ENCODE results near the gene PCGF3.

The PCGF3 gene

DNA sequence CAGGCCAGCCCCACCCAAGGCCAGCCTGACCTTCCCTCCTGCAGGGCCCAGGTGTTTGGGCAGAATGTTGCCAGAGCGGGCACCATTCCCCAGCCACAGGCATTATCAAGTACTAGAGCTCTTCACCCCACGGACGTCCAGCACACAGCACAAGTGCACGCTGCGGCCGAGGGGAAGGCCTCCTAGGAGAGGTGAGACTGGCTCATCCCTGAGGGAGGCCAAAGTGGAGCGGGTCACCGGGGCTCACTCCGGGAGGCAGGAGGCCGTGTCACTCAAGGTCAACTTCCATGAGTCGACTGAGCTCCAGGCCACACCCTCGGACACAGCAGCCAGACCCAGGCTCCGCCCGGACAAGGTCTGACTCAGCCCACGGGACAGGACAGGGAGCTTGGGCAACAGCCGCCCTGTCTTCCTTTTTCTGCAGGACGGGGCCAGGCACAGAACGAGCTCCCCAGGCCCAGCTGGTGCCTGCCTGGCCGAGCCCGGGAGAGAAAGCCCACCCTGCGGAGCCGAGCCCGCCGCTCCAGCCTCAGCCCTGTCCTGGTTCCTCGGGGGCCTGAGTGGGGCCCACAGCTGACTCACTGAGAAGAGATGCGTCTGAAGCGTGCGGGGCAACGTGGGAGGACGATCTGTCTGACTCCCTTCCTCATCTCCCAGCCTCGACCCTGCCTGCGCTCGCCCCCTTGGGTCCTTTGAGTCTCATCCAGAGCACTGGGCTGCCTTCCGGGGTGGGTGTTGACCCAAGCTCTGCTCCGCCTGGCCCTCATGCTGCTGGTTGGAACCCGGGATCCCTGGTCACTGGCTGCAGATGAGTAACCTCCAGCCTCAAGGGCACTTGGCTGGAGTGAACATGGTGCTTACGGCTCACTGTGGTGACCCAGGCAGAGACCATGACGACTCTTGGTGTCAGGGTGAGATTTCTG is 18.3 kb upstream of the PCGF3 start:
- Histone ChIP-seq H3K36me3 (replicated peaks; ENCODE audit: low read depth, low read length) (no peaks in the 10 kb centered on the region), H4K20me1 (ENCODE audit: insufficient read depth, low read length) (no peaks in the 10 kb centered on the region), H3K9me3 (ENCODE audit: insufficient read depth, low read length) (no peaks in the 10 kb centered on the region), H3K27ac (ENCODE audit: low read length) (no peak overlapping the region), H3K4me2 (ENCODE audit: low read length) (no peak overlapping the region), H3K27me3 (ENCODE audit: low read depth, low read length) (no peaks in the 10 kb centered on the region), H3K4me3 (ENCODE audit: low read length) (no peak overlapping the region), H3K79me2 (ENCODE audit: low read length) (no peaks in the 10 kb centered on the region), H3K4me1 (ENCODE audit: low read length) (no peaks in the 10 kb centered on the region; the same call in 1 of the 2 replicates), H2AFZ (ENCODE audit: low read depth, low read length) (no peak overlapping the region), H3K9ac (ENCODE audit: low read length) (no peak overlapping the region)
- TF ChIP-seq, protein P1, sequence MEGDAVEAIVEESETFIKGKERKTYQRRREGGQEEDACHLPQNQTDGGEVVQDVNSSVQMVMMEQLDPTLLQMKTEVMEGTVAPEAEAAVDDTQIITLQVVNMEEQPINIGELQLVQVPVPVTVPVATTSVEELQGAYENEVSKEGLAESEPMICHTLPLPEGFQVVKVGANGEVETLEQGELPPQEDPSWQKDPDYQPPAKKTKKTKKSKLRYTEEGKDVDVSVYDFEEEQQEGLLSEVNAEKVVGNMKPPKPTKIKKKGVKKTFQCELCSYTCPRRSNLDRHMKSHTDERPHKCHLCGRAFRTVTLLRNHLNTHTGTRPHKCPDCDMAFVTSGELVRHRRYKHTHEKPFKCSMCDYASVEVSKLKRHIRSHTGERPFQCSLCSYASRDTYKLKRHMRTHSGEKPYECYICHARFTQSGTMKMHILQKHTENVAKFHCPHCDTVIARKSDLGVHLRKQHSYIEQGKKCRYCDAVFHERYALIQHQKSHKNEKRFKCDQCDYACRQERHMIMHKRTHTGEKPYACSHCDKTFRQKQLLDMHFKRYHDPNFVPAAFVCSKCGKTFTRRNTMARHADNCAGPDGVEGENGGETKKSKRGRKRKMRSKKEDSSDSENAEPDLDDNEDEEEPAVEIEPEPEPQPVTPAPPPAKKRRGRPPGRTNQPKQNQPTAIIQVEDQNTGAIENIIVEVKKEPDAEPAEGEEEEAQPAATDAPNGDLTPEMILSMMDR (IDR thresholded peaks at IDR 0.05; ENCODE audit: low read depth, low read length): no peak
- no peak for TF ChIP-seq EZH2phosphoT487 (IDR thresholded peaks at IDR 0.05; ENCODE audit: low read depth)

DNA sequence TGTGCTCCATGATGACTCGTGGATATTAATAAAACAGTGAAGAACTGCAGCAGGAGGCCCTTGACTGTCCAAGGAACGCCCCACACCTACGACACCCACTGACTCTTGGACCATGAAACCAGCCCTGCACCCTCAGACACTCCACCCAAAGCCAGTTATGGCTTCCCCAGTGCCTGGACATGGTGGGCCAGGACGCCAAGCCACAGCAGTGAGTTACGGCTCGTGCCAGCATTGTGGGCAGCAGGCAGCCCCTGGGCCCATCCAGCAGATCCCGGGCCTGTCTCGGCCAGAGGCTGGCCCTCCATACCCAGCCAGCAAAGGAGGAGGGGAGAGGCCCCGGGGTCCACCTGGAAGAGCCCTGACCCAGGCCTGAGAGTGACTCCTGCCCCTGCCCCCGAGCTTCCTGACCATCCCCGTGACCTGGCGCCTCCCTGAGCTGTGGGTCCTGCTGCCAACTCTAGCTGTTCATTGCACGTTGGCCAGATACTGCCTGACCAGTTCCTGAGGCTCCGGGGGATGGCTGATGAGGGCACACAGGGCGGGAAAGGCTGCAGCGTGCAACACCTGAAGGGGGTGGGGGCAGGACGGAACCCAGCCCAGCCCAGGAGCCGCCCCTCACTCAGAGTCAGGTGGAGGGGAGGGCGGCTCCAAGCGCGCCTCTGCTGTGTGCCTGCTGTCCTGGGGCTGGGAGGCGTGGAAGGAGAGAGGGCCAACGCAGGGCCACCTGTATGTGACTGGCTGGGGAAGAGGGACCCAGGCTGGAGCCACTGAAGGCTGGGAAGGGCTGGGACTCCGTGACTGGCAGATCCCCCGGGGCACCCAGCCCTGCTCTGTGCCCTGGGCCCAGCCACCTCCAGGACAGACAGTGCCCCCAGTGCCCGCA is 17.4 kb upstream of the PCGF3 start:
- Histone ChIP-seq H3K27ac (ENCODE audit: low read length) (no peak overlapping the region), H3K4me3 (ENCODE audit: low read length) (no peak overlapping the region), H4K20me1 (ENCODE audit: insufficient read depth, low read length) (no peaks in the 10 kb centered on the region), H3K9me3 (ENCODE audit: insufficient read depth, low read length) (no peaks in the 10 kb centered on the region), H2AFZ (ENCODE audit: low read depth, low read length) (no peak overlapping the region), H3K36me3 (replicated peaks; ENCODE audit: low read depth, low read length) (no peaks in the 10 kb centered on the region), H3K79me2 (ENCODE audit: low read length) (no peaks in the 10 kb centered on the region), H3K4me2 (ENCODE audit: low read length) (no peak overlapping the region), H3K27me3 (ENCODE audit: low read depth, low read length) (no peaks in the 10 kb centered on the region), H3K4me1 (ENCODE audit: low read length) (no peaks in the 10 kb centered on the region; the same call in 1 of the 2 replicates), H3K9ac (ENCODE audit: low read length) (no peak overlapping the region)
- TF ChIP-seq, protein P1 (IDR thresholded peaks at IDR 0.05; ENCODE audit: low read depth, low read length): no peak
- TF ChIP-seq EZH2phosphoT487 (IDR thresholded peaks at IDR 0.05; ENCODE audit: low read depth): no peak

DNA sequence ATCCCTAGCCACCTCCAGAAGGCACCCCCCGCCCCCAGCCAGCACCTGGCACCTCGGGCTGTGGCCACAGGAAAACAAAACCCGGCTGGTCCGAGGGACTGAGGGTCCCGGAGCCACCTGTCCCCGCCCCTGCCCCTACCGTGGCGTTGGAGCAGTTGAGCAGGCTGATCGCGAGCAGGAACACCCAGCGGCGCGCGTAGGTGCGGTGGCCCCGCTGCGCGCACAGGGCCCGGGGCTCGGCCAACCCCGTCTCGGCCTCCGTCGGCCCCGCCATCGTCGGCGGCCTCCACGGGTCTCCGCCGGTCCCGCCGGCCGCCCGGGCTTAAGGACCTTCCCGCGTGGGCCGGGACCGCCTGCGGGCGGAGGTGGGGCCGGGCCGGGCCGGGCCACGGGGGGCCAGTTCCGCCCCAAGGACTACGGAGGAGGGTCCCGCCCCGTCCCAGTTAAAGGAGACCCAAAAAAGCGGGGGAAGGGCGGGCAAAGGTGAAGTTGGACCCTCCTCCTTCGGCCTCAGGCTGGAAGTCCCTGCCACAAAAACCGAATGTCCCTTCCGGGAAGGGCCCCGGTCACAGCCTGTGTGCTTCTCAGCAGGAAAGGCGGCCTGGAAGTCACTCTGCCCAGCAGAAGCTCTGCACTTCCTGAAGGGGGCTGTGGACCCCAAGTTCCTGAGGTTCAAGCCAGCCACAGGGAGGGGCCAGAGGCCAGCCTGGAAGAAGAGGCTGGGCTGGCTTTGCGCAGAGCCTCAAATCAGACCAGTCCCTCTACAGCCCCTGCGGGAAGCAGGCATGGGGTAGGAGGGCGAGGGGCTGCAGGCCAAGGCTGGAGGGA is 16.6 kb upstream of the PCGF3 start, which contains the start of gene SLC49A3:
SLC49A3 (minus strand) TSS at position 298 of the 828 bp plus-strand sequence; CDS start at position 274, 24 bp downstream.
- no peak within 1 kb of the TSS for H3K4me2 ChIP-seq (ENCODE audit: low read length)
- H3K79me2 ChIP-seq (ENCODE audit: low read length): no peaks in the 10 kb centered on the region
- no peaks in the 10 kb centered on the region for H3K9me3 ChIP-seq (ENCODE audit: insufficient read depth, low read length)
- H3K27ac ChIP-seq (ENCODE audit: low read length): no peak within 1 kb of the TSS
- H2AFZ ChIP-seq (ENCODE audit: low read depth, low read length): no peak within 1 kb of the TSS
- H3K27me3 ChIP-seq (ENCODE audit: low read depth, low read length): no peaks in the 10 kb centered on the region
- no peaks in the 10 kb centered on the region for H3K36me3 ChIP-seq (replicated peaks; ENCODE audit: low read depth, low read length)
- no peak within 1 kb of the TSS for H3K4me3 ChIP-seq (ENCODE audit: low read length)
- no peak within 1 kb of the TSS for H3K9ac ChIP-seq (ENCODE audit: low read length)
- H4K20me1 ChIP-seq (ENCODE audit: insufficient read depth, low read length): no peaks in the 10 kb centered on the region
- TF ChIP-seq EZH2phosphoT487 (IDR thresholded peaks at IDR 0.05; ENCODE audit: low read depth): no peak
- TF ChIP-seq, protein P1 (IDR thresholded peaks at IDR 0.05; ENCODE audit: low read depth, low read length): no peak
- no peaks in the 10 kb centered on the region for H3K4me1 ChIP-seq (ENCODE audit: low read length)

Measured in OCI-LY3 (cell line).